ENCODE data around the gene CHRM2.

The CHRM2 gene

DNA sequence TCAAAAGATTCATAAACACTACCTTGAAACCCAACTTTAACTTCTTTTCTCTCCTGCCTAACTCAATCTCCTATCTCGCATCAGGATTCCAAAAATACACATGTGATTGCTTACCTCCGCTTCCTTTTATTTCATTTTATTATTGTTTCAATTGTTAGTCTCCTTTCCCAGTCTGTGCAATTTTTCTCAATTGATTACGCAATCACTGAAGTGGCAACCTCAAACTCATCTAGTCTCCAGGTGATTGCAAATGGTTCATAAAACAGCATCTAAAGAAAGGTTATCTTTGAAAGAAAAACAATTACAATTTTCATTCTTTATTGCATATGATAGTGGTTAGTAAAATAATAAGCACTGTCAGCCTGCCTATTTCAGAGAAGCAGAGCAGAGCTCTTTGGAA, 45.6 kb downstream of the CHRM2 start:
- no peak for DNase-seq
- Histone ChIP-seq H3K9me3 (ENCODE audit: severe bottlenecking) (no peaks in the 10 kb centered on the region), H3K27ac (no peak overlapping the region), H3K4me3 (ENCODE audit: low read depth, low read length) (no peak overlapping the region), H3K27me3 (ENCODE audit: insufficient read depth, low read depth, severe bottlenecking) (no peaks in the 10 kb centered on the region), H3K36me3 (no peaks in the 10 kb centered on the region)
- TF ChIP-seq, protein P1, sequence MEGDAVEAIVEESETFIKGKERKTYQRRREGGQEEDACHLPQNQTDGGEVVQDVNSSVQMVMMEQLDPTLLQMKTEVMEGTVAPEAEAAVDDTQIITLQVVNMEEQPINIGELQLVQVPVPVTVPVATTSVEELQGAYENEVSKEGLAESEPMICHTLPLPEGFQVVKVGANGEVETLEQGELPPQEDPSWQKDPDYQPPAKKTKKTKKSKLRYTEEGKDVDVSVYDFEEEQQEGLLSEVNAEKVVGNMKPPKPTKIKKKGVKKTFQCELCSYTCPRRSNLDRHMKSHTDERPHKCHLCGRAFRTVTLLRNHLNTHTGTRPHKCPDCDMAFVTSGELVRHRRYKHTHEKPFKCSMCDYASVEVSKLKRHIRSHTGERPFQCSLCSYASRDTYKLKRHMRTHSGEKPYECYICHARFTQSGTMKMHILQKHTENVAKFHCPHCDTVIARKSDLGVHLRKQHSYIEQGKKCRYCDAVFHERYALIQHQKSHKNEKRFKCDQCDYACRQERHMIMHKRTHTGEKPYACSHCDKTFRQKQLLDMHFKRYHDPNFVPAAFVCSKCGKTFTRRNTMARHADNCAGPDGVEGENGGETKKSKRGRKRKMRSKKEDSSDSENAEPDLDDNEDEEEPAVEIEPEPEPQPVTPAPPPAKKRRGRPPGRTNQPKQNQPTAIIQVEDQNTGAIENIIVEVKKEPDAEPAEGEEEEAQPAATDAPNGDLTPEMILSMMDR (IDR thresholded peaks at IDR 0.05; ENCODE audit: low read depth, low read length): no peak

DNA sequence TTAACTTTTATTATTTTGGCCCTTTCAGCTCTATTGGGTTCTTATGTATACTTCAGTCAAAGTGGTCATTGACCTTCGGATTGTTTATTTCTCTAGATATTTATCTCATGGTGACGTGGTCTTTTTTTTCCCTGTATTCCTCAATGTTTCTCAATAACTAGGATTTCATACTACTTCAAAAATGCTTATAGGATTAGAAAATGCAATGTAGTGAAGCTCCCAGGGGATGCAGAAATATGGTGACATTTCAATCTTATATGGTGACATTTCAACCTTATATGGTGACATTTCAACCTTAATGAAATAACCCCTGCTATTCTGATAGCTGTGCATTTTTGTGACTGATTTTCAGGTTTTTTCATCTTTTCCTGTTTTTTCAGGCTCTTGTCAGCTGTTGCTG, 51.4 kb downstream of the CHRM2 start:
- no peak for DNase-seq
- H3K36me3 ChIP-seq: no peaks in the 10 kb centered on the region
- H3K9me3 ChIP-seq (ENCODE audit: severe bottlenecking): no peaks in the 10 kb centered on the region
- TF ChIP-seq, protein P1 (IDR thresholded peaks at IDR 0.05; ENCODE audit: low read depth, low read length): no peak
- H3K4me3 ChIP-seq (ENCODE audit: low read depth, low read length): no peak overlapping the region
- no peak overlapping the region for H3K27ac ChIP-seq
- H3K27me3 ChIP-seq (ENCODE audit: insufficient read depth, low read depth, severe bottlenecking): no peaks in the 10 kb centered on the region

DNA sequence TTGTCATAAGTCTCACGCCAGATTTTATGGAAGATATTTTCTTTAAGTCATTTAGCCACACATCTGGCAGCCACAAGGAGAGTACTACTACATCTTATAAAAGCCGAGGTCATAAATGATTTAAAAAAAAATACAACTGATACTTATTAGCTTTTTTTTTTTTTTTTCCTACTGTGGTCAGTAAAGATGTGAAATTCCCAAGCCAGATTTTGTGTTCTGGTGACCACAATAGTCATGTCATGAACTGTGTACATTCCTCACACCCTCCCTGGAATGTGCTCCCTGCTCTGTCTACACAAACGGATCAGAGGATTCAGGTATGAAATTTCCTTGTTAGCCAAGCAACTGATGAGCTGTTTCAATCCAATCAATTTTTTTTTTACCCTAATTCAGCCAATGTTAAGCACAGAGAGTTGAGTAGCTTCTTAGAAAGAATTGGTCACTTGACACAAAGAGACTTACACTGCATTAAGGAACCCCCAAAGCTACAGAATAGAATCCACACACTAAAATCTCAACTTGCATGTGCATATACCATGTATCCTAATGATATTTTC, 54.7 kb downstream of the CHRM2 start:
- TF ChIP-seq, protein P1 (IDR thresholded peaks at IDR 0.05; ENCODE audit: low read depth, low read length): no peak
- H3K36me3 ChIP-seq: no peaks in the 10 kb centered on the region
- no peaks in the 10 kb centered on the region for H3K27me3 ChIP-seq (ENCODE audit: insufficient read depth, low read depth, severe bottlenecking)
- no peak overlapping the region for H3K27ac ChIP-seq
- H3K4me3 ChIP-seq (ENCODE audit: low read depth, low read length): no peak overlapping the region
- no peaks in the 10 kb centered on the region for H3K9me3 ChIP-seq (ENCODE audit: severe bottlenecking)
- no peak for DNase-seq

DNA sequence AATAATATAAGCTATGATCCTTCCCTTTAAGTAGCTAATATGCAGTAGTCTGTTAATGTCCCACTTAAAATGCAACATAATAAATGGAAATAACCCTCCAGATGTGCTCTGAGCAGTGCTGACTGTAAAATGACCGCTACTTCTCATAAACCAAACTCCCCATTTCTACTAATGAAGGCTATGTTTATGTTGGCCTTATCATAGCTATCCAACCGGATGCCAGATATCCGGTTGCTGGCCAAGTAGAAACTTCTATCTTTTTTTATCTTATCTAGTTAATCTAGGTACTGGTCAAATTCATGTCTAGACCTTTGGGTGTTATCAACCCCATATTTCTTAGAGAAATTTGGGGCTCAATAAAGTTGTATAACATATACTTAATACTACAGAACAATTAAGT, 56.6 kb downstream of the CHRM2 start:
- DNase-seq: no peak
- H3K36me3 ChIP-seq: no peaks in the 10 kb centered on the region
- TF ChIP-seq, protein P1 (IDR thresholded peaks at IDR 0.05; ENCODE audit: low read depth, low read length): no peak
- no peak overlapping the region for H3K27ac ChIP-seq
- no peaks in the 10 kb centered on the region for H3K27me3 ChIP-seq (ENCODE audit: insufficient read depth, low read depth, severe bottlenecking)
- H3K4me3 ChIP-seq (ENCODE audit: low read depth, low read length): no peak overlapping the region
- H3K9me3 ChIP-seq (ENCODE audit: severe bottlenecking): no peaks in the 10 kb centered on the region

DNA sequence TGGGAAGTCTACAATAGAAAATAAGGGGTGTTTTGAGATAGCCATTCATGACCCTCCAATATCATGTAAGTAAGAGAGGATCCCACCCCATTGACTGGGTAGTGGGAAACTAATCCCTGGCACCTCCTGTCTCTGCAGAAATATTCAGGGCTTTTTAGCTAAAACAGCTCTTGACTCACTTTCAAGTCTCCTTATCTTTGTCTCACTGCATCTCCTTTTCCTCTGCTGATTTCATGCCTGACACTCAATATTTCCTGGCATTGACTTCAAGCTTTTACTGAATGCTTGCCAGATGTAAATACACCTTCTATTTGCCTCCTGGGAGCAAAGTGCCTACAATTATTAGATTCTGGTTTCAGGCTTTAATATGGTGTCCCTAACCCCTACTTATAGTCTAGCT, 57.1 kb downstream of the CHRM2 start:
- TF ChIP-seq, protein P1 (IDR thresholded peaks at IDR 0.05; ENCODE audit: low read depth, low read length): no peak
- no peak overlapping the region for H3K27ac ChIP-seq
- H3K4me3 ChIP-seq (ENCODE audit: low read depth, low read length): no peak overlapping the region
- no peaks in the 10 kb centered on the region for H3K9me3 ChIP-seq (ENCODE audit: severe bottlenecking)
- H3K27me3 ChIP-seq (ENCODE audit: insufficient read depth, low read depth, severe bottlenecking): no peaks in the 10 kb centered on the region
- no peaks in the 10 kb centered on the region for H3K36me3 ChIP-seq
- DNase-seq: no peak

DNA sequence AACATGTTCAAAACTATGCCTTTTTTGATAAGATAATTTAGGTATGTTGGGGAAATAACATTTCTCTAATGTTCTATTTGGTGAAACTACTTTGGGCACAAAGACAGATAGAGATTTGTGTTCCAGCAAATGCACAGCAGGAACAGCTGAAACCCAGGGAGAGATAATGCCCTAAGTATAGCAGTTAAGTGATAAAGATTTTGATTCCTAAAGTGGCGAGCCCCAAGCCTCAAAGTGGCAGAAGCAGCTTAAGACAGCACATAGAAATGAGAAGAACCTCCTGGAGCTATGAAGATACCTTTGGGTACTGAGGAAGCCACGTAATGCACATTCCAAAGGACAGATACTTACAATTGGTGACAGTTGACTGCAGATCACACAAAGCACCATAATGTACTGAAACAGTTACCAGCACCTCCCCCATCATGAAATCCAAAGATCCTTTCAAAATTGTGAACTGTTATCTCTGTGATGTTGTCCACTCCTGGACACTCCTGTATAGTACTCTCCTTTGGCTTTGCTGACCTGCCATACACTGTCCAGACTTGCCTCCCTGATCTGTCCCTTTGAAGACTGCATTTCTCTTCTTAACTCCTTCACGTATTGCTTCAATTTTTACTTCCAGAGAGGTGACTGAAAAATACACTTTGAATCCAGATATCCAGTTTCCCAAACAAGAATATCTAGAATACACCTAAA, 62.9 kb downstream of the CHRM2 start:
- no peak overlapping the region for H3K27ac ChIP-seq

More for the DNA sequence above, 62.9 kb downstream of the CHRM2 start:
- DNase-seq: peak; percentile 7
- H3K4me3 ChIP-seq (ENCODE audit: low read depth, low read length): no peak overlapping the region
- no peaks in the 10 kb centered on the region for H3K27me3 ChIP-seq (ENCODE audit: insufficient read depth, low read depth, severe bottlenecking)
- TF ChIP-seq, protein P1 (IDR thresholded peaks at IDR 0.05; ENCODE audit: low read depth, low read length): no peak
- no peaks in the 10 kb centered on the region for H3K9me3 ChIP-seq (ENCODE audit: severe bottlenecking)
- no peaks in the 10 kb centered on the region for H3K36me3 ChIP-seq

Measured in WERI-Rb-1 (cell line).